NB4 (cell line): ENCODE results near the gene SEL1L2.

Source experiments
- POLR2A ChIP-seq: IDR thresholded peaks from 2 replicates; pipeline ENCODE4 v1.6.1; 2011; ENCODE audit warnings: mild to moderate bottlenecking; ENCODE audit not compliant: insufficient read length; ENCODE audit errors: extremely low read depth
- TF ChIP-seq, protein P1 (sequence below): IDR thresholded peaks from one replicate; pipeline ENCODE4 v1.5.1; 2012; ENCODE audit warnings: low read depth, low read length

DNA sequence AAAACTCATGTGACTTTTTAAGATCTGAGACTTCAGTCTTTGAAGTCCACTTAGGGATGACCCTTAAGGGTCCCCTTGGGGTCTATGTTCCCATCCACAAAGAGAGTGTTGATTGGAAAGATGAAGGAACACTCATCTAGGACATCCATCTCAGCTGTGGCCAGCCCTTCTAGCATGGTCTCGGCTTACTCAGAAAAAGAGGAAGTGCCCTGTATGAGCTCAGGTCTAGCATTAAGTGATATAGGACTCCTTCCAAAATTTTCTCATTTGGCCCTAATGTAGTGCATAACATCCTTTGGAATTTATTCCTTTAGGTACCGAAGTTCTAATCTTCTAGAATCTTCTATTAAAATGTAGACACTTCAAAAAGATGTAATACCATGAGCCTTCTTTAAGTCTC is 128.2 kb downstream of the SEL1L2 start:
- TF ChIP-seq, protein P1, sequence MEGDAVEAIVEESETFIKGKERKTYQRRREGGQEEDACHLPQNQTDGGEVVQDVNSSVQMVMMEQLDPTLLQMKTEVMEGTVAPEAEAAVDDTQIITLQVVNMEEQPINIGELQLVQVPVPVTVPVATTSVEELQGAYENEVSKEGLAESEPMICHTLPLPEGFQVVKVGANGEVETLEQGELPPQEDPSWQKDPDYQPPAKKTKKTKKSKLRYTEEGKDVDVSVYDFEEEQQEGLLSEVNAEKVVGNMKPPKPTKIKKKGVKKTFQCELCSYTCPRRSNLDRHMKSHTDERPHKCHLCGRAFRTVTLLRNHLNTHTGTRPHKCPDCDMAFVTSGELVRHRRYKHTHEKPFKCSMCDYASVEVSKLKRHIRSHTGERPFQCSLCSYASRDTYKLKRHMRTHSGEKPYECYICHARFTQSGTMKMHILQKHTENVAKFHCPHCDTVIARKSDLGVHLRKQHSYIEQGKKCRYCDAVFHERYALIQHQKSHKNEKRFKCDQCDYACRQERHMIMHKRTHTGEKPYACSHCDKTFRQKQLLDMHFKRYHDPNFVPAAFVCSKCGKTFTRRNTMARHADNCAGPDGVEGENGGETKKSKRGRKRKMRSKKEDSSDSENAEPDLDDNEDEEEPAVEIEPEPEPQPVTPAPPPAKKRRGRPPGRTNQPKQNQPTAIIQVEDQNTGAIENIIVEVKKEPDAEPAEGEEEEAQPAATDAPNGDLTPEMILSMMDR = no peak
- no peak for TF ChIP-seq POLR2A
